Parathyroid adenoma (tissue), 2 donors: ENCODE data around the gene TMEM63A.
"Not testable (repeated sequence)": the region's sequence is repeated elsewhere in the genome, so short reads cannot be mapped to it uniquely, and the experiment has no call there.

Source experiments
- H2AFZ ChIP-seq: fragments of 300-600 bp; sonication (generic); one replicate; pipeline ENCODE4 v1.7.0; 2017; ENCODE audit warnings: antibody characterized with exemption, mild to moderate bottlenecking
- H3K27ac ChIP-seq: fragments of 300-600 bp; sonication (generic); one replicate; pipeline ENCODE4 v1.7.0; 2017
- H3K27me3 ChIP-seq: fragments of 300-600 bp; sonication (generic); one replicate; pipeline ENCODE4 v1.7.0; 2017; ENCODE audit warnings: low read length; ENCODE audit not compliant: control insufficient read depth, insufficient read depth
- H3K36me3 ChIP-seq: fragments of 300-600 bp; sonication (generic); one replicate; pipeline ENCODE4 v1.7.0; 2017; ENCODE audit warnings: low read length; ENCODE audit not compliant: control insufficient read depth, insufficient read depth
- H3K4me1 ChIP-seq: fragments of 300-600 bp; sonication (generic); one replicate; pipeline ENCODE4 v1.7.0; 2017; ENCODE audit warnings: control low read depth
- H3K4me2 ChIP-seq: fragments of 300-600 bp; sonication (generic); one replicate; pipeline ENCODE4 v1.7.0; 2017; ENCODE audit warnings: low read length
- H3K4me3 ChIP-seq: fragments of 300-600 bp; sonication (generic); one replicate; pipeline ENCODE4 v1.7.0; 2017; ENCODE audit warnings: low read depth, low read length
- H3K79me2 ChIP-seq: fragments of 300-600 bp; sonication (generic); one replicate; pipeline ENCODE4 v1.7.0; 2017; ENCODE audit warnings: control low read depth
- H3K9ac ChIP-seq: fragments of 300-600 bp; sonication (generic); one replicate; pipeline ENCODE4 v1.7.0; 2017; ENCODE audit warnings: mild to moderate bottlenecking
- H3K9me3 ChIP-seq: fragments of 300-600 bp; sonication (generic); one replicate; pipeline ENCODE4 v1.7.0; 2017; ENCODE audit warnings: low read length; ENCODE audit not compliant: control insufficient read depth
- CTCF ChIP-seq: fragments of 300-600 bp; sonication (generic); IDR thresholded peaks from one replicate; pipeline ENCODE4 v1.7.0; 2017; ENCODE audit warnings: antibody characterized with exemption, mild to moderate bottlenecking
- donor health status: primary hyperparathyroidism.

TMEM63A gene

GRCh38 chr1:225881959-225882693, at the start of gene TMEM63A:
TSS of gene TMEM63A (minus strand) at chr1:225882380. CDS start at chr1:225877580, 4,800 bp downstream.
- H3K4me1 ChIP-seq = peaks cover 5% of the 10 kb centered on the region
- H3K27ac ChIP-seq = peak within 1 kb of the TSS; percentile 67
- peak within 1 kb of the TSS; percentile 99 for H3K4me2 ChIP-seq
- H3K27me3 ChIP-seq = no peaks in the 10 kb centered on the region
- H3K9me3 ChIP-seq = no peaks in the 10 kb centered on the region
- H3K9ac ChIP-seq = no peak within 1 kb of the TSS
- H3K4me3 ChIP-seq = peak within 1 kb of the TSS; percentile 98
- no peaks in the 10 kb centered on the region for H3K79me2 ChIP-seq
- peak within 1 kb of the TSS; percentile 85 for H2AFZ ChIP-seq
- no peaks in the 10 kb centered on the region for H3K36me3 ChIP-seq
- TF ChIP-seq CTCF = peak; percentile 12

GRCh38 chr1:225931270-225932136, 49.3 kb upstream of the TMEM63A start:
- Histone ChIP-seq H3K9me3 (no peaks in the 10 kb centered on the region), H3K4me3 (no peak overlapping the region), H3K27me3 (no peaks in the 10 kb centered on the region), H3K4me2 (no peak overlapping the region), H3K27ac (no peak overlapping the region), H3K4me1 (no peaks in the 10 kb centered on the region), H3K36me3 (no peaks in the 10 kb centered on the region), H3K79me2 (no peaks in the 10 kb centered on the region), H2AFZ (no peak overlapping the region), H3K9ac (no peak overlapping the region)
- TF ChIP-seq CTCF = no peak

- H3K27me3 ChIP-seq = no peaks in the 10 kb centered on the region
- H3K4me3 ChIP-seq = no peak overlapping the region
- H3K4me1 ChIP-seq = no peaks in the 10 kb centered on the region
- H3K36me3 ChIP-seq = no peaks in the 10 kb centered on the region
- H3K9ac ChIP-seq = no peak overlapping the region
- no peaks in the 10 kb centered on the region for H3K9me3 ChIP-seq
- H3K4me2 ChIP-seq = no peak overlapping the region
- no peaks in the 10 kb centered on the region for H3K79me2 ChIP-seq
- H3K27ac ChIP-seq = no peak overlapping the region
- no peak overlapping the region for H2AFZ ChIP-seq
- TF ChIP-seq CTCF = no peak
Observed at GRCh38 chr1:225930566-225930965, 48.4 kb upstream of the TMEM63A start.

- H3K79me2 ChIP-seq, H2AFZ ChIP-seq, H3K36me3 ChIP-seq, H3K27ac ChIP-seq, H3K4me3 ChIP-seq, H3K9ac ChIP-seq, H3K4me1 ChIP-seq, H3K27me3 ChIP-seq, H3K9me3 ChIP-seq, H3K4me2 ChIP-seq: not testable (repeated sequence)
Observed at GRCh38 chr1:225929462-225929861, 47.3 kb upstream of the TMEM63A start.
